GM19023 (cell line): ENCODE measurements around the gene BIRC6.

Experiments used
- ATAC-seq: cut with Tn5 transposase; IDR thresholded peaks from one replicate; pipeline ENCODE4 v1.9.1; 2021; ENCODE audit warnings: mild to moderate bottlenecking, moderate library complexity; ENCODE audit not compliant: unreplicated experiment

BIRC6 gene

DNA sequence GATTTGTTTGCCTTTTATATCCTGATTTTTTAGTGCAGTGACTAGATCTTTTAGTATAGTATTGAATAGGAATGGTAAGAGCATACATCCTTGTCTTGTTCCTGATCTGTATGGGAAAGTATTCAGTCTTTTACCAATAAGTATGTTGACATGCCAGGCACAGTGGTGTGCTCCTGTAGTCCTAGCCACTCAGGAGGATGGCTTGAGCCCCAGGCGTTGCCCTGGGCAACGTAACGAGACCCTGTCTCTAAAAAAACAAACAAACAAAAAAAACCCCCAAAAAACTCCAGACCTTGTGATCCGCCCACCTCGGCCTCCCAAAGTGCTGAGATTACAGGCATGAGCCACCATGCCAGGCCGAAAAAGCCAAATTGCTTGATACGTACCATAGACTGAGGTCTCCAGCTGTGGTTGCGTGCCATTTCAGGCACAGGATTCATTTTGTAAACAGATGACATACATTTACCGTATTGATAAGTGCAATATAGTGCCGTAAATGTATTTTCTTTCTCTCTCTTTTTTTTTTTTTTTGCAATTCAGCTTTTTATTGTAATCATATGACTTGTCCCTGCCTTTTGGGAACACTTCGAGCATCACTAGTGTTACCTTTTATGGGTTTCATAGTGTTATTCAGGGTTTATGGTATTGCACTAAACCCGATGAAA, 18.5 kb downstream of the BIRC6 start:
- no peak for ATAC-seq

DNA sequence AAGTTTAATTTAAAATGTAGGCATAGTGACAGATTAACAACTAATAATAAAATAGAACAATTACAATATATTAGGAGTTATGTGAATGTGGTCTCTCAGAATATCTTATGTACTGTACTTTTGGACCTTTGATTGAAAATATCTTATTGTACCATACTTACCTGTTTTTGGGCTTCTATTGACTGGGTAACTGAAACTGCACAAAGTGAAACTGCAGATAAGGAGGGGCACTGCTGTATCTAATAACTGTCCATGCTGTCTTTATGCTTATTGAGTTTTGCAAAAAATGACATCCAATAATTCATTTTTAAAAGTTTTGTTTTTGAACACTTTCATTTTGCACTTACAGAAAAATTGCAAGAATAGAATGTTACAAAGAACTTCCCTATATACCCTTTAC, 19.9 kb downstream of the BIRC6 start:
- ATAC-seq = no peak

DNA sequence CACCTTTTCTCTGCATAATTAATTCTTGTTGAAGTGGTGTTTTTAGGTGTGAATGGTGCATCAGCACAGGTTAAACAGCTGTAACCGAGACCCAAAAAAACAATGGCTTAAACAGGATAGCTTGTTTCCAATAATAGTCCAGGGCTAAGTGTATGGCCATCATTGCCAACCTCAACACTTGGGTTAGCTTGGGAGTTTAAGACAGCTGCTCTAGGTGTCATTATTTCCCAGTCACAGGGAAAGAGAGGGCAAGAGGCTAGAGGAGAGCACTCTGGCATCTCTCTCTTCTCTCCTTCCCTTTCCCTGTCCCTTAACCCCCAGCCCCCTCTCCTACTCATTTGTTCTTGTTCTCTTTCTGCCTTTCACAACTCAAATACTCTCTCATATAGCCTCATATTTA, 21.1 kb downstream of the BIRC6 start:
- no peak for ATAC-seq

DNA sequence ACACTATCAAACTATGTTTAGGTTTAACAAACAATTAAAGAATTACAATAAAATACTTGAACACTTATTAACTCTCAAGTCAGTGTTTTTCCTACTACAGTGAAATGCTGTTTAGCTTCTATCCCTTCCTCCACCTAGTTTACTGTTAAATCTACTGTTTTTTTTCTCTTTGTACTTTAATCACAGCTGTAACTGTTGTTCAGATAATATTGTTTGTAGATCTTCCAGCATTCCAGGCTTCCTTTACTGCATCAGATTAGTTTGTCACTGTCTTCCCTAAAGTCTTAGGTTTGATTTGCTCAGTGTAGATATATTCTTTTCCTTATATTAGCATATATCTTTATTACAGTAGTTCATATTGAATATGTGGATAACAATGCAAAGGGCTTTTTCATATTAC, 22.5 kb downstream of the BIRC6 start:
- ATAC-seq = no peak

DNA sequence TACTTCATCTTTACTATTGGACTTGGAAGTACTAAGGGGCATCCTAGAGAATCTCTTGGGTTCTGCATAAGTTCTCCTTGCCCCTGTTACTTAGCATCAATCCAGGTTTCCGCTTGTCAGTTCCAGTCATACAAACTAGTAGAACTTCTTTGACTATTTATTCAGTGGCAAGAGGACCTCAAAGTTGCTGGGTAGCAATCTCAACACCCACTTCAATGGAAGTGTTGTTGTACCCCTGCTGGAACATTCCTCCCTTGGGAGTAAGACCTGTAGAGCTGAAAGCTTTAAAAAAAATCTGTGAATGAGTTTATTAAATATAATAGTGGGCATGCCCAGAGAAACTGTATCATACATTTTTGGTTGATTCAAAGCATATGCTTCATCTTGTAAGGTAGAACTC, 27.0 kb downstream of the BIRC6 start:
- no peak for ATAC-seq

DNA sequence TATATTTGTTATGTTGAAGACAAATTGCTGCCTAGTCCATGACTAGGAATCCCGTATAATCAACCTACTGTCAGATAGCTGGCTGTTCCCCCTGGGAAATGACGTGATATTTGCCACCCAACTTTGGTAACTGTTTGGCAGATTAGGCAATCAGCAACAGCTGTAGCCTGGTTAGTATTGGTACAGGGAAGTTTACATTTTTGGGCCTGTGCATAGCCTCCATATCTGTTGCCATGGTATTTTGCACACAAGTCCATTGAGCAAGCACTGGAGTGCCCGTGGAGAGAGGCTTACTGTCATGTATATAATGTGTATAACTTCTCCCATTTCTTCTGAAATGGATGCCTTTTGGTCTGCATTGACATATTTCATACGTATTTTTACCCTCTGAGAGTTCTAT, 27.7 kb downstream of the BIRC6 start:
- no peak for ATAC-seq

DNA sequence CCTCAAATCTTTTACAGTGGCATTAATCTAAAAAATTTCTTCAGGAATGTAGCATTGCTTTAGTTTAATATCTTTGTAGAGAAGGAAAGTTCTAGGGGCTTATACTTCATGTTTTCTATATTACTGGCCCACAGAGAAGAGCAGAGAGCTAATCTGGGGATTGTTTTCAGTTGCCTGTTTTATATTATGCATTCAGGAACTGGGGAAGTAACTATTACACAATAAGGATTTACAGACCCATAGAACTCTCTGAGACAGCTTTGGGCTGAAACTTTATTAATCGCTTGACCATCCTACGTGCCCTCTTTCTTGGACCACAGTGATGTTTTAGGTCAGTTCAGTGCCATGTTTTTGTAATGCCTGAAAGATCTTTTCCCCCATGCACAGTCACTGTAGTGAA, 29.9 kb downstream of the BIRC6 start:
- ATAC-seq = no peak

DNA sequence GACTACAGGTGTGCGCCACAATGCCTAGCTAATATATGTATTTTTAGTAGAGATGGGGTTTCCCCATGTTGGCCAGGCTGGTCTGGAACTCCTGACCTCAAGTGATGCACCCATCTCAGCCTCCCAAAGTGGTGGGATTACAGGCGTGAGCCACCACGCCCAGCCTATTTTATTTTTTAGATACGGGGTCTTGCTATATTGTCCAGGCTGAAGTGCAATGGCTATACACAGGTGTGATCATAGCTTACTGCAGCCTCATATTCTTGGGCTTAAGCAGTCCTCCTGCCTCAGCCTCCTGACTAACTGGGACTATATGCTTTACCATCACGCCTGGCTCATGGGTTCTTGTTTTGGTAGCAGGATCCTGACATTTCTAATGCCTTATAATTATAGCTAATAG, 42.4 kb downstream of the BIRC6 start:
- no peak for ATAC-seq

DNA sequence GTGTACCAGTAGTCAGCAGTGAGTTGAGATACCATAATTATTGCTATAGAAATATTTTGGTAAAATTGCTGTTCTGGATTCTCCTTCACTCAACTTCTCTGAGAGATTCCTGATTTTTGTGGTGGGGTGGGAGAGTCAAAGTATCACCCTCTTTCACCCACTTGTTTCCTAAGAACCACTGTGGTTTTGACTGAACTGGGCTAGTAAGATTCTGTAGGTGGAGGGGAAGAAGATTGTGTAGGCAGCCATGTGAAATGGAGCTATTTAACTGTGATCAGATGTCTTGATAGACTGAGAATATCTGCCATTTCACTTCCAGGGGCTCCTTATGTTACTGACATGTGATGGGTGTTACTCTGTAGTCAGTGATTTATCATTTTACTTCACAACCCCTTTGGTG, 45.3 kb downstream of the BIRC6 start:
- ATAC-seq = no peak

DNA sequence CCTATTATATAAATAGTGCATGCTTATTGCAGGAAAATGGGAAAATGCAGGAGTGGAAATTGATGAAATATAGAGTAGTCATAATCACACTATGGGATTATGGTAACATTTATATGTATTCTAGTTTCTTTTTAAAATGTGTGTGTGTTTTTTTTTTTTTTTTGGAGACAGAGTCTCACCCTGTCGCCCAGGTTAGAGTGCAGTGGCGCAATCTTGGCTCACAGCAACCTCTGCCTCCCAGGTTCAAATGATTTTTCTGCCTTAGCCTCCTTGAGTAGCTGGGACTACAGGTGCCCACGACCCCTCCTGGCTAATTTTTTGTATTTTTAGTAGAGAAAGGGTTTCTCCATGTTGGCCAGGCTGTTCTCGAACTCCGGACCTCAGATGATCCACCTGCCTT, 47.0 kb downstream of the BIRC6 start:
- ATAC-seq = no peak

DNA sequence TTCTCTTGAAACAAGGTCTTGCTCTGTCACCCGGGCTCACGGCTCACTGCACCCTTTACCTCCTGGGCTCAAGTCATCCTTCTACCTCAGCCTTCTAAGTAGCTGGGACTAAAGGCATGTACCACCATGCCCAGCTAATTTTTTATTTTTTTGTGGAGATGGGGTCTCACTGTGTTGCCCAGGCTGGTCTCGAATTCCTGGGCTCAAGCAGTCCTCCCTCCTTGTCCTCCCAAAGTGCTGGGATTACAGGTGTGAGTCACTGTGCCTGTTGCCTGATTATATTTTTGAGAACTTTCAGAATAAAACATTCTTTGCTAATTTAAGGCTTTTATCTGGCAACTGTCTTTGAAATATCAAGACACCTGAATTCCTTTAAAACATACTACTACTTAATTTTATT, 47.9 kb downstream of the BIRC6 start:
- ATAC-seq = no peak

DNA sequence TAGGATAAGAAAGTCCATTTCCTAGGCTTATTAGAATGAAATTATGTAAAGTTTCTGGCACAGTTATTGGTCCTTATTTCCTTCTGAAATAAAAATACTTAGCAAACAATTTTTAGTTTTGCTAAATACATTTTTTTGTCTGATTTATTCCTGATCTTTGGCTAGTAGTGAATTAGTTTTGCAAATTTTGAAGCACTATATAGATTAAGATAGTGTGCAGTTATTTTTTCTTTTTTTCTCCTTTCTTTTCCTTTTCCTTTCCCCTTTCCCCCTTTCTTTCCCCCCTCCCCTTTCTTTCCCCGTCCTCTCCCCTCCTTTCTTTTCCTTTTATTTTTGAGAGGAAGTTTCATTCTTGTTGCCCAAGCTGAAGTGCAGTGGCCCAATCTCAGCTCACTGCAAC, 59.7 kb downstream of the BIRC6 start:
- no peak for ATAC-seq

DNA sequence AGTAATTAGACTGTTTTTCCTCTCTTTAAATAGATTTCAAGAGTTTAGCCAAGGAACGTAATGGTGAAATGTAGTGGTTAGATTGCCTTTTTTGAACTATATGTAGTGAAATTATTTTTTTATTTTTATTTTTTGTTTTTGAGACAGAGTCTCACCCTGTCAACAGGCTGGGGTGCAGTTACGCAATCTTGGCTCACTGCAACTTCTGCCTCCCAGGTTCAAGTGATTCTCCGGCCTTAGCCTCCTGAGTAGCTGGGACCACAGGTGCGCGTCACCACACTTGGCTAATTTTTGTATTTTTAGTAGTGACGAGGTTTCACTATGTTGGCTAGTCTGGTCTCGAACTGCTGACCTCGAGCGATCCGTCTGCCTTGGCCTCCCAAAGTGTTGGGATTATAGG, 60.8 kb downstream of the BIRC6 start:
- ATAC-seq = no peak

DNA sequence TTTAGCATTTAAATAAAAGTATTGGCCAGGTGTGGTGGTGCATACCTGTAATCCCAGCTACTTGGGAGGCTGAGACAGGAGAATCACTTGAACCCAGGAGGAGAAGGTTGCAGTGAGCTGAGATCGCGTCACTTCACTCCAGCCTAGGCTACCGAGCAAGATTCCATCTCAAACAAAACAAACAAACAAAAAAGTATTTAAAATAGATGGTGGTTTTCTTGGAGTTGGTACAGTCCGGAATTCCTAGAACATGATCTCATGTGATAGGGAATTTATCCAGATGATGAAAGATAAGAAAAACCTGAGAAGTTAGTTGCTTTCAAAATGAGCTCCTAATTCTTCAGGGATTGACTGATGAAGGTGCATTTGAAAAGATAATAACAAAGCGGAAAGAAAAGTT, 62.0 kb downstream of the BIRC6 start:
- no peak for ATAC-seq

DNA sequence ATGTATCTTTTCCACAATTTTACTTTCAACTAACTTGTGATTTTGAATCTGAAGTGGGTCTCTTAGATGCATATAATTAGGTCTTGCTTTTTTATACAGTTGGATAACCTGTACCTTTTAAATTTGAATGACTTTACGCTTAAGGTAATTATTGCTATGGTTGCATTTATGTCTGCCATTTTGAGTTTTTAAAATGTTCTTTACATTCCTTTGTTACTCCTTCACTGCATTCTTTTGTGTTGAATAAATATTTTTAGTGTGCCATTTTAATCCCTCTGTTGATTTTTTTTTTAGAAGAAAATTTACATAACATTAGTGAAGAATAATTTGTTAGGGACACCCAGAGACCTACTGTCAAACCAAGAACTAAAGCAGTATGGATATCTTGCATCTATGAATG, 65.3 kb downstream of the BIRC6 start:
- ATAC-seq = no peak

DNA sequence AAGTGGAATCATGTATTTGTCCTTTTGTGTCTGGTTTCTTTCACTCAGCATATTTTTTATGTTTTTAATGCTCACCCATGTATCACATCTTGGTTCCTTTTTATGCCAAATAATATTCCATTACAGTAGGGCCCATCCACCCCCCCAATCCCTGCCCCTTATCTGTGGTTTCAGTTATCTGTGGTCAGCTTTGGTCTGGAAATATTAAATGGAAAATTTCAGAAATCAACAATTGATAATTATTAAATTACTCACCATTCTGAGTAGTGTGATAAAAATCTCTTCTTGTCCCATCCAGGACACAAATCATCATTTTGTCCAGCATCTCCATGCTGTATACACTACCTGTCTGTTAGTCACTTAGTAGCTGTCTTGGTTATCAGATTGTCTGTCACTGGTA, 66.7 kb downstream of the BIRC6 start:
- no peak for ATAC-seq

DNA sequence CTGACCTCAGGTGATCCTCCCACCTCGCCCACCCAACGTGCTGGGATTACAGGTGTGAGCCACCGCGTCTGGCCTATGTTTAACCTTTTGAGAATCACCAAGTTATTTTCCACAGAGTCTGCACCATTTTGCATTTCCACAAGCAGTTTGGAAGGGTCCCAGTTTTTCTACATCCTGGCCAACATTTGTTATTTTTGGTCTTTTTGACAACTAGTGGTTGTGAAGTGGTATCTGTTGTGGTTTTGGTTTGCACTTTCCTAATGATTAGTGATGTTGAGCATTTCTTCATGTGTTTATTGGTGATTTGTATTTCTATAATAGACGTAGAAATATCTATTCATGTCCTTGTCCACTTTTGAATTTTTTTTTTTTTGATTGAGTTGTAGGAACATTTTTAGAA, 67.9 kb downstream of the BIRC6 start:
- no peak for ATAC-seq

DNA sequence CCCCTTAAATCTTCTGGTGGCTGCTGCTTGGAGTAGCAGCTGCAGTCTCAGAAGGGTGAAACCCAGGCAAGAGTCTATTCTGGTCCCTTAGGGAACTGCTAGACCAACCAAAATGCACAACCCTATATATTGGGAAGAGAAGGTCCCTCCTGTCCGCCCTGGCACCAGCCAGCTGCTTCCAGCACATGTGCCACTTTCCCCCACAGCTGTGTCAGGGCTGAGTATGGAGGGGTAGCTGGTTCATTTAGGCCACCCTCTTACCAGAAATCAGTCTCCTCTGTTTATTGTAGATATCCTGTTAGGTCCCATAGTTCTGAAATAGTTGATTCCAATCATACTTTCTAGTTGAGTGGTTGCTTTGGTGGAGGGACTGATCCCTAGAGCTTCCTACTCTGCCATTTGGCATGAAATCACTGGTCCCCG, 68.9 kb downstream of the BIRC6 start:
- no peak for ATAC-seq

DNA sequence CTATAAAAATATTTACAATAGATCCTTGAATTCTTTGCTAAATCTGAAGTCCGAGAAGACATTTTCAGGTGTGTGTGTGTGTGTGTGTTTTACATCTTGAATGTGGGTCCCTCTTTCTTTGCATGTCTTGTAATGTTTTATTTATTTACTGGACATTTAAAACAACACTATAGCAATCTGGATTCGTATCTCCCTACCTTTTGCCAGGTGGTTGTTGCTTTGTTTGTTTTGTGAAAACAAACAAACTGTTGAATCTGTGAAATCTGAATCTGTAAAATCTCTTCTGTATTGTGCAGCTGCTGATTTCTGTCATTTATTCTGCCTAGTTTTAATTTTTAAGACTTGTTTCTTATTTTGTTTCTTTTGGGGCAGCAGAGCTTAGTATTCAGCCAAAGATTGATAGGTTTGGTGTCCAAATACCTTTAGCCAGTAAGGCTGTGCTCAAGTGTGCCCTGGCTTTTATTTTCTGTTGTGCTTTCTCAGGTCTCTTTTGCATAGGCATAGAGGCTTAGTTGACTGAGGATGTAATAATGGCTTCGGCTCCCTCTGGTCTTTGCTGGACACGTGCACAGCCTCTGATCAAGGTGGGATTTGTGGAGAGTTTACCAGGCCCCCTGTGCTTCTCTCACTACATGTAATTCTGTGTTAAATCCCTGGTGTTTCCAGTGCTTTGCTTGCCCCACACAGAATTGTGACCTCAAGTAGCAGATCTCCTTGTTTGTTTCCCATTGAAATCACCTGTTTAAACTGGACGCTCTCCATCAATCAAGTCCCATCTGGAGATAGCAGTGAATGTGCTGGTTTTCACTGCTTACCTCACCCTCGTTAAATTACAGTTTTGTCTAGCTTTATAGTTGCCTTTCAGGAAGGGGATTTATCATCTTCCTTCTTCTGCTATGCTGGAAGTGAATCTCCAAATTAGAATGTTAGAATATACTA, 71.1 kb downstream of the BIRC6 start:
- ATAC-seq = no peak

DNA sequence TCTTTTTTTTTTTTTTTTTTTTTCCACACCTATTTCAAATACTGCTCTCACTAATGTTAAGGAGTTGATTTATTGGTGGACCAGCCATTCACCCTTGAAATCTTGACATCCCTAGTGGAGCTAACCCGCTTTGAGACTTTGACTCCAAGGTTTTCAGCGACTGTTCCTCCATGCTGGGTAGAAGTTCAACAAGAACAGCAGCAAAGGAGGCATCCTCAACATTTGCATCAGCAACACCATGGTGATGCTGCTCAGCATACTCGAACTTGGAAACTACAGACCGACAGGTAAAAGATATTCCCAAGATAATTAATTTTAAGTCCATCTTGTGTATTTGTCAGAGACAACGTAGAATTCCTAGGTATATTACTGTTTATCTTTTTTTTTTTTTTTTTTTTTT, 74.0 kb downstream of the BIRC6 start:
- no peak for ATAC-seq

DNA sequence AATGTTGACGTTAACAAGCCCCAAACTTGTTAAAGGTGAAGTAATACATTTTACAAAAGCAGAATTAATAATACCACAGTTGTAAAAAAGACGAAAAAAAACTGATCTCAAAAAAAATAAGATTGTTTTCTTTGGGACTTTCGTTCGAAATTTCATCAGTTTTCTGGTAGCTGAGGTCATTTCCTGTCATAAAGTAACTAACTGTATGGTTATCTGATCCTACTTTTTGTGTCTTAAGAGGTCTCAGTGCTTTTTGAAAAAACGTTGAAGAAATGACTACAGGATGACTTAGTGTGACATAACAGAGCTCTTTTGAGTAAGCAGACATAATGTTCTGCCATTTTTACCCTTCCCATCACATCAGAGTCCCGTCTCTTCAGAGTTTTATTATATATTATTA, 79.3 kb downstream of the BIRC6 start:
- no peak for ATAC-seq

DNA sequence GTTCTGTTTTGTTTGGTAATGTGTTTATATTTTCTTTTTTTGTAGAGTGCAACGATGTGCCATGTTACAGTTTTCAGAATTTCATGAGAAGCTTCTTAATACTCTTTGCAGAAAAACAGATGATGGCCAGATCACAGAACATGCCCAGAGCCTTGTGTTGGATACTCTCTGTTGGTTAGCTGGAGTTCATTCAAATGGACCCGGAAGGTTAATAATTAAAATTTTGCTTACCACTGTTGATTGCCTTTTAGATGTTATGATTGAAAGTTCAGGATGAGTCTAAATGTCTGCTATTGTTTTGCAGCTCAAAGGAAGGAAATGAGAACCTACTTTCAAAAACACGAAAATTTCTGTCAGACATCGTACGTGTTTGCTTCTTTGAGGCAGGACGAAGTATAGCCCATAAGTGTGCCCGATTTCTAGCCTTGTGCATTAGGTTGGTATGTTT, 85.2 kb downstream of the BIRC6 start:
- ATAC-seq = no peak
